Measurements from ENCODE around the gene ARSJ.
"Not testable (repeated sequence)": the region's sequence is repeated elsewhere in the genome, so short reads cannot be mapped to it uniquely, and the experiment has no call there.

Gene ARSJ

GRCh38 chr4:113945906-113946305 lies 33.5 kb downstream of the ARSJ start:
- no peaks in the 10 kb centered on the region for H3K9me3 ChIP-seq (ENCODE audit: severe bottlenecking)
- no peak for TF ChIP-seq CTCF (IDR thresholded peaks at IDR 0.05; ENCODE audit: low read depth, low read length)
- no peak for DNase-seq

GRCh38 chr4:113943863-113944262 lies 35.6 kb downstream of the ARSJ start:
- no peak for TF ChIP-seq CTCF (IDR thresholded peaks at IDR 0.05; ENCODE audit: low read depth, low read length)
- H3K9me3 ChIP-seq (ENCODE audit: severe bottlenecking) = no peaks in the 10 kb centered on the region
- H3K27ac ChIP-seq = no peak overlapping the region
- DNase-seq = no peak
- H3K36me3 ChIP-seq = no peaks in the 10 kb centered on the region
- H3K27me3 ChIP-seq (ENCODE audit: insufficient read depth, low read depth, severe bottlenecking) = no peaks in the 10 kb centered on the region
- H3K4me3 ChIP-seq (ENCODE audit: low read depth, low read length) = no peak overlapping the region

More at GRCh38 chr4:113945906-113946305, 33.5 kb downstream of the ARSJ start:
- no peaks in the 10 kb centered on the region for H3K27me3 ChIP-seq (ENCODE audit: insufficient read depth, low read depth, severe bottlenecking)
- no peak overlapping the region for H3K27ac ChIP-seq
- no peak overlapping the region for H3K4me3 ChIP-seq (ENCODE audit: low read depth, low read length)
- no peaks in the 10 kb centered on the region for H3K36me3 ChIP-seq

- DNase-seq = no peak
- Histone ChIP-seq H3K4me3 (ENCODE audit: low read depth, low read length) (no peak overlapping the region), H3K9me3 (ENCODE audit: severe bottlenecking) (no peaks in the 10 kb centered on the region), H3K27ac (no peak overlapping the region), H3K36me3 (no peaks in the 10 kb centered on the region), H3K27me3 (ENCODE audit: insufficient read depth, low read depth, severe bottlenecking) (no peaks in the 10 kb centered on the region)
- no peak for TF ChIP-seq CTCF (IDR thresholded peaks at IDR 0.05; ENCODE audit: low read depth, low read length)
Observed at GRCh38 chr4:113943085-113943484, 36.4 kb downstream of the ARSJ start.

GRCh38 chr4:113941836-113942235 lies 37.6 kb downstream of the ARSJ start:
- H3K27me3 ChIP-seq (ENCODE audit: insufficient read depth, low read depth, severe bottlenecking) = no peaks in the 10 kb centered on the region
- H3K36me3 ChIP-seq = no peaks in the 10 kb centered on the region
- no peak overlapping the region for H3K27ac ChIP-seq
- no peak for DNase-seq
- H3K9me3 ChIP-seq (ENCODE audit: severe bottlenecking) = no peaks in the 10 kb centered on the region
- no peak overlapping the region for H3K4me3 ChIP-seq (ENCODE audit: low read depth, low read length)
- TF ChIP-seq CTCF (IDR thresholded peaks at IDR 0.05; ENCODE audit: low read depth, low read length) = no peak

GRCh38 chr4:113940103-113940502 lies 39.3 kb downstream of the ARSJ start:
- not testable (repeated sequence) for DNase-seq; H3K9me3 ChIP-seq (ENCODE audit: severe bottlenecking); H3K36me3 ChIP-seq; H3K27me3 ChIP-seq (ENCODE audit: insufficient read depth, low read depth, severe bottlenecking); H3K4me3 ChIP-seq (ENCODE audit: low read depth, low read length); H3K27ac ChIP-seq

GRCh38 chr4:113935190-113935589 lies 44.3 kb downstream of the ARSJ start:
- no peak overlapping the region for H3K27ac ChIP-seq
- no peak for TF ChIP-seq CTCF (IDR thresholded peaks at IDR 0.05; ENCODE audit: low read depth, low read length)

GRCh38 chr4:113924706-113925105 lies 54.7 kb downstream of the ARSJ start:
- H3K27me3 ChIP-seq (ENCODE audit: insufficient read depth, low read depth, severe bottlenecking); H3K27ac ChIP-seq; H3K36me3 ChIP-seq; H3K4me3 ChIP-seq (ENCODE audit: low read depth, low read length); DNase-seq; H3K9me3 ChIP-seq (ENCODE audit: severe bottlenecking): not testable (repeated sequence)

More at GRCh38 chr4:113935190-113935589, 44.3 kb downstream of the ARSJ start:
- Histone ChIP-seq H3K36me3 (no peaks in the 10 kb centered on the region), H3K9me3 (ENCODE audit: severe bottlenecking) (no peaks in the 10 kb centered on the region), H3K27me3 (ENCODE audit: insufficient read depth, low read depth, severe bottlenecking) (no peaks in the 10 kb centered on the region), H3K4me3 (ENCODE audit: low read depth, low read length) (no peak overlapping the region)
- no peak for DNase-seq
